Breast epithelium (tissue), 3 donors: Measurements from ENCODE around the gene SLC46A2.

Experiments used
- POLR2A ChIP-seq: fragments of 450-650 bp; IDR thresholded peaks from one replicate; pipeline ENCODE4 v1.6.1; 2016; ENCODE audit warnings: antibody characterized with exemption, mild to moderate bottlenecking, moderate library complexity
- POLR2AphosphoS5 ChIP-seq, 3 donors: sonication (generic); formaldehyde crosslinking; IDR thresholded peaks; one replicate each; pipeline ENCODE4 v1.6.1; 2017; ENCODE audit warnings: antibody characterized with exemption in 3 of 3
- TF ChIP-seq, protein P1 (sequence below), 3 donors: fragments of 450-650 bp; IDR thresholded peaks; one replicate each; pipeline ENCODE4 v1.5.1; 2016 to 2017; ENCODE audit warnings: antibody characterized with exemption in 3 of 3, mild to moderate bottlenecking in 3 of 3, moderate library complexity in 3 of 3

DNA sequence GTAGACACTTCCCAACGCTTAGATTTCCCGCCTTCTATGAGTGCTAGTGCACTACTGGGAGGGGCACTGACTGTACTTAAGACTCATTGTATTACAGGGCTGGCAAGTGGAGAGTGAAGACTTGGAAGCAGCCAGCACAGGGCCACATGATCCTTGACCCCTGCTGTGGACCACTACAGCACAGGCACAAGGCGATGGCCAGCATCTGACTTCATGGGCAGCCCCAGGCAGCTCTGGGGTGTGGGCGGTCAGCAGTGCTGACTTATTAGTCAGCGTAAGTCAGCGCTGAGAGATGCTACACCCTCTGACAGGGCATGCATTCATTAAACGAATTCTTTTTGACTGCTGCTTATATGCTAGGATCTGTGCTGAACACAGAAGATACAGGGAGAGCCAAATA is 9.3 kb downstream of the SLC46A2 start:
- no peak for TF ChIP-seq POLR2A
- TF ChIP-seq, protein P1, sequence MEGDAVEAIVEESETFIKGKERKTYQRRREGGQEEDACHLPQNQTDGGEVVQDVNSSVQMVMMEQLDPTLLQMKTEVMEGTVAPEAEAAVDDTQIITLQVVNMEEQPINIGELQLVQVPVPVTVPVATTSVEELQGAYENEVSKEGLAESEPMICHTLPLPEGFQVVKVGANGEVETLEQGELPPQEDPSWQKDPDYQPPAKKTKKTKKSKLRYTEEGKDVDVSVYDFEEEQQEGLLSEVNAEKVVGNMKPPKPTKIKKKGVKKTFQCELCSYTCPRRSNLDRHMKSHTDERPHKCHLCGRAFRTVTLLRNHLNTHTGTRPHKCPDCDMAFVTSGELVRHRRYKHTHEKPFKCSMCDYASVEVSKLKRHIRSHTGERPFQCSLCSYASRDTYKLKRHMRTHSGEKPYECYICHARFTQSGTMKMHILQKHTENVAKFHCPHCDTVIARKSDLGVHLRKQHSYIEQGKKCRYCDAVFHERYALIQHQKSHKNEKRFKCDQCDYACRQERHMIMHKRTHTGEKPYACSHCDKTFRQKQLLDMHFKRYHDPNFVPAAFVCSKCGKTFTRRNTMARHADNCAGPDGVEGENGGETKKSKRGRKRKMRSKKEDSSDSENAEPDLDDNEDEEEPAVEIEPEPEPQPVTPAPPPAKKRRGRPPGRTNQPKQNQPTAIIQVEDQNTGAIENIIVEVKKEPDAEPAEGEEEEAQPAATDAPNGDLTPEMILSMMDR (IDR thresholded peaks at IDR 0.05): no peak
- no peak for TF ChIP-seq POLR2AphosphoS5 (IDR thresholded peaks at IDR 0.05)
